Neural cell (in vitro differentiated cells): ENCODE results near the gene PKIB.

Experiments used
- POLR2AphosphoS5 ChIP-seq: IDR thresholded peaks from 2 replicates; pipeline ENCODE4 v1.6.1; 2012
- TF ChIP-seq, protein P1 (sequence below): fragments of 450-650 bp; IDR thresholded peaks from 2 replicates; pipeline ENCODE4 v1.5.1; 2014; ENCODE audit warnings: antibody characterized with exemption, mild to moderate bottlenecking, moderate library complexity; ENCODE audit not compliant: poor library complexity, severe bottlenecking
- TF ChIP-seq, protein P2 (sequence below): IDR thresholded peaks from 2 replicates; pipeline ENCODE4 v1.6.1; 2012; ENCODE audit warnings: borderline replicate concordance

DNA sequence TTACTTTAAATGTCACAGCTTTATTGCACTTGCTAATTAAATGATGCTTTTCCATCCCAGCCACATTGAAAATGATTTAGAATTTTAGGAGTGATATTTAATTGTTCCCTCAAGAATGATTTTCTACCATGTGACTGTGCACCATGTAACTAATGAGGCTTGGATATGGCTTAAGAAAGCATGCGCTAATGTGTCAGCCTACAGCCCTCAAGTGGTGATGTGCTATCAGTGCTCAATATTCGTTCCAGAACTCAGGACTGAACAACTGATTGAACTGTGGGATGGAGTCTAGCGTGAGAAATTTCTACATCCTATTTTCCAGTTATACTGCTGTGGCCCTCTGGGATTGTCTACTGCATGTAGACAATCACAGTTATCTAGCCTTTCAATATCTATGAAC, 71.5 kb downstream of the PKIB start:
- TF ChIP-seq, protein P1, sequence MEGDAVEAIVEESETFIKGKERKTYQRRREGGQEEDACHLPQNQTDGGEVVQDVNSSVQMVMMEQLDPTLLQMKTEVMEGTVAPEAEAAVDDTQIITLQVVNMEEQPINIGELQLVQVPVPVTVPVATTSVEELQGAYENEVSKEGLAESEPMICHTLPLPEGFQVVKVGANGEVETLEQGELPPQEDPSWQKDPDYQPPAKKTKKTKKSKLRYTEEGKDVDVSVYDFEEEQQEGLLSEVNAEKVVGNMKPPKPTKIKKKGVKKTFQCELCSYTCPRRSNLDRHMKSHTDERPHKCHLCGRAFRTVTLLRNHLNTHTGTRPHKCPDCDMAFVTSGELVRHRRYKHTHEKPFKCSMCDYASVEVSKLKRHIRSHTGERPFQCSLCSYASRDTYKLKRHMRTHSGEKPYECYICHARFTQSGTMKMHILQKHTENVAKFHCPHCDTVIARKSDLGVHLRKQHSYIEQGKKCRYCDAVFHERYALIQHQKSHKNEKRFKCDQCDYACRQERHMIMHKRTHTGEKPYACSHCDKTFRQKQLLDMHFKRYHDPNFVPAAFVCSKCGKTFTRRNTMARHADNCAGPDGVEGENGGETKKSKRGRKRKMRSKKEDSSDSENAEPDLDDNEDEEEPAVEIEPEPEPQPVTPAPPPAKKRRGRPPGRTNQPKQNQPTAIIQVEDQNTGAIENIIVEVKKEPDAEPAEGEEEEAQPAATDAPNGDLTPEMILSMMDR = no peak
- no peak for TF ChIP-seq POLR2AphosphoS5
- TF ChIP-seq, protein P2, sequence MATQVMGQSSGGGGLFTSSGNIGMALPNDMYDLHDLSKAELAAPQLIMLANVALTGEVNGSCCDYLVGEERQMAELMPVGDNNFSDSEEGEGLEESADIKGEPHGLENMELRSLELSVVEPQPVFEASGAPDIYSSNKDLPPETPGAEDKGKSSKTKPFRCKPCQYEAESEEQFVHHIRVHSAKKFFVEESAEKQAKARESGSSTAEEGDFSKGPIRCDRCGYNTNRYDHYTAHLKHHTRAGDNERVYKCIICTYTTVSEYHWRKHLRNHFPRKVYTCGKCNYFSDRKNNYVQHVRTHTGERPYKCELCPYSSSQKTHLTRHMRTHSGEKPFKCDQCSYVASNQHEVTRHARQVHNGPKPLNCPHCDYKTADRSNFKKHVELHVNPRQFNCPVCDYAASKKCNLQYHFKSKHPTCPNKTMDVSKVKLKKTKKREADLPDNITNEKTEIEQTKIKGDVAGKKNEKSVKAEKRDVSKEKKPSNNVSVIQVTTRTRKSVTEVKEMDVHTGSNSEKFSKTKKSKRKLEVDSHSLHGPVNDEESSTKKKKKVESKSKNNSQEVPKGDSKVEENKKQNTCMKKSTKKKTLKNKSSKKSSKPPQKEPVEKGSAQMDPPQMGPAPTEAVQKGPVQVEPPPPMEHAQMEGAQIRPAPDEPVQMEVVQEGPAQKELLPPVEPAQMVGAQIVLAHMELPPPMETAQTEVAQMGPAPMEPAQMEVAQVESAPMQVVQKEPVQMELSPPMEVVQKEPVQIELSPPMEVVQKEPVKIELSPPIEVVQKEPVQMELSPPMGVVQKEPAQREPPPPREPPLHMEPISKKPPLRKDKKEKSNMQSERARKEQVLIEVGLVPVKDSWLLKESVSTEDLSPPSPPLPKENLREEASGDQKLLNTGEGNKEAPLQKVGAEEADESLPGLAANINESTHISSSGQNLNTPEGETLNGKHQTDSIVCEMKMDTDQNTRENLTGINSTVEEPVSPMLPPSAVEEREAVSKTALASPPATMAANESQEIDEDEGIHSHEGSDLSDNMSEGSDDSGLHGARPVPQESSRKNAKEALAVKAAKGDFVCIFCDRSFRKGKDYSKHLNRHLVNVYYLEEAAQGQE = no peak
